ENCODE results near the gene JMJD4.
"Not testable (repeated sequence)": the region's sequence is repeated elsewhere in the genome, so short reads cannot be mapped to it uniquely, and the experiment has no call there.

Gene JMJD4

GRCh38 chr1:227730630-227731151 is 4.4 kb downstream of the JMJD4 start:
- DNase-seq: no peak

- no peak for DNase-seq
Observed at GRCh38 chr1:227729881-227730629, 5.0 kb downstream of the JMJD4 start.

- no peak for DNase-seq
Observed at GRCh38 chr1:227729144-227729880, 5.8 kb downstream of the JMJD4 start.

GRCh38 chr1:227728892-227729143 is 6.3 kb downstream of the JMJD4 start:
- DNase-seq: no peak

GRCh38 chr1:227728059-227728891 is 6.8 kb downstream of the JMJD4 start:
- no peak for DNase-seq

GRCh38 chr1:227726924-227727599 is 8.0 kb downstream of the JMJD4 start:
- DNase-seq: no peak

- no peak for DNase-seq
Observed at GRCh38 chr1:227726318-227726717, 8.8 kb downstream of the JMJD4 start.

GRCh38 chr1:227725046-227725445 is 10.1 kb downstream of the JMJD4 start:
- no peak for DNase-seq

- no peak for DNase-seq
Observed at GRCh38 chr1:227723474-227723873, 11.6 kb downstream of the JMJD4 start.

GRCh38 chr1:227718932-227719331 is 16.2 kb downstream of the JMJD4 start:
- DNase-seq: no peak

- no peak for DNase-seq
Observed at GRCh38 chr1:227712648-227713047, 22.5 kb downstream of the JMJD4 start.

GRCh38 chr1:227710474-227710873 is 24.6 kb downstream of the JMJD4 start:
- DNase-seq: not testable (repeated sequence)

- DNase-seq: no peak
Observed at GRCh38 chr1:227709451-227709850, 25.7 kb downstream of the JMJD4 start.

- no peak for DNase-seq
Observed at GRCh38 chr1:227707846-227708245, 27.3 kb downstream of the JMJD4 start.

- not testable (repeated sequence) for DNase-seq
Observed at GRCh38 chr1:227701631-227702030, 33.5 kb downstream of the JMJD4 start.

GRCh38 chr1:227697321-227697864 is 37.7 kb downstream of the JMJD4 start:
- no peak for DNase-seq

GRCh38 chr1:227685807-227686206 is 49.3 kb downstream of the JMJD4 start:
- DNase-seq: no peak

Data from GOT3 (cell line).